OCI-LY1 (cell line): ENCODE measurements around the gene TEAD1.

Experiments
- H2AFZ ChIP-seq: fragments of 200-600 bp; sonication (generic), shearing (Covaris generic); 2 replicates; pipeline ENCODE4 v1.6.0; 2014; ENCODE audit warnings: antibody characterized with exemption, mild to moderate bottlenecking, low read length
- H3F3A ChIP-seq: fragments of 200-600 bp; sonication (generic), shearing (Covaris generic); 2 replicates; pipeline ENCODE4 v1.6.0; 2014; ENCODE audit warnings: mild to moderate bottlenecking, antibody characterized with exemption, low read length, moderate library complexity; ENCODE audit not compliant: insufficient read depth
- H3K27ac ChIP-seq: fragments of 200-600 bp; sonication (generic); 2 replicates; pipeline ENCODE4 v1.5.1; 2014; ENCODE audit warnings: low read length, mixed run types, mild to moderate bottlenecking, low read depth; ENCODE audit not compliant: poor library complexity, severe bottlenecking
- H3K27me3 ChIP-seq: fragments of 200-600 bp; sonication (generic); 2 replicates; pipeline ENCODE4 v1.6.0; 2014; ENCODE audit warnings: antibody characterized with exemption, mild to moderate bottlenecking, low read length, moderate library complexity; ENCODE audit not compliant: insufficient read depth
- H3K36me3 ChIP-seq: fragments of 200-600 bp; sonication (generic); 2 replicates; pipeline ENCODE4 v1.6.1; 2014; ENCODE audit warnings: mild to moderate bottlenecking, antibody characterized with exemption, low read length, moderate library complexity, mixed read lengths; ENCODE audit not compliant: insufficient read depth
- H3K4me1 ChIP-seq: fragments of 200-600 bp; sonication (generic); 2 replicates; pipeline ENCODE4 v1.5.1; 2014; ENCODE audit warnings: mild to moderate bottlenecking, low read length, moderate library complexity; ENCODE audit not compliant: insufficient read depth, severe bottlenecking
- H3K4me2 ChIP-seq: fragments of 200-600 bp; sonication (generic), shearing (Covaris generic); 2 replicates; pipeline ENCODE4 v1.6.1; 2014; ENCODE audit warnings: low read length
- H3K4me3 ChIP-seq: fragments of 200-600 bp; sonication (generic); 2 replicates; pipeline ENCODE4 v1.5.1; 2014; ENCODE audit warnings: low read length, low read depth, mild to moderate bottlenecking, mixed read lengths; ENCODE audit not compliant: poor library complexity, severe bottlenecking
- H3K79me2 ChIP-seq: fragments of 200-600 bp; shearing (Covaris generic); 2 replicates; pipeline ENCODE4 v1.6.1; 2016; ENCODE audit warnings: mixed run types, low read length, mixed read lengths; ENCODE audit not compliant: insufficient read depth
- H3K9ac ChIP-seq: fragments of 200-600 bp; sonication (generic), shearing (Covaris generic); 2 replicates; pipeline ENCODE4 v1.6.1; 2014; ENCODE audit warnings: mild to moderate bottlenecking, low read length, mixed read lengths
- H3K9me2 ChIP-seq: fragments of 200-600 bp; sonication (generic), shearing (Covaris generic); 2 replicates; pipeline ENCODE4 v1.6.1; 2014; ENCODE audit warnings: low read depth, mild to moderate bottlenecking, low read length, mixed read lengths
- H3K9me3 ChIP-seq: fragments of 200-600 bp; shearing (Covaris generic); 2 replicates; pipeline ENCODE4 v1.6.1; 2014; ENCODE audit warnings: low read length, mixed read lengths
- H4K20me1 ChIP-seq: fragments of 200-600 bp; sonication (generic), shearing (Covaris generic); 2 replicates; pipeline ENCODE4 v1.6.0; 2016; ENCODE audit warnings: mild to moderate bottlenecking, low read length; ENCODE audit not compliant: insufficient read depth
- CTCF ChIP-seq: fragments of 200-600 bp; sonication (generic), shearing (Covaris generic); IDR thresholded peaks from 2 replicates; pipeline ENCODE4 v1.5.1; 2017; ENCODE audit warnings: mild to moderate bottlenecking, antibody characterized with exemption, low read length, moderate library complexity, mixed read lengths
- EZH2 ChIP-seq: fragments of 200-600 bp; sonication (generic), shearing (Covaris generic); IDR thresholded peaks from 2 replicates; pipeline ENCODE4 v1.8.0; 2017; ENCODE audit warnings: borderline replicate concordance, mixed run types, mild to moderate bottlenecking, antibody characterized with exemption, low read length, moderate library complexity, mixed read lengths

TEAD1 gene

GRCh38 chr11:12666915-12667314 lies 7.3 kb upstream of the TEAD1 start:
- no peak overlapping the region for H2AFZ ChIP-seq
- no peak for TF ChIP-seq CTCF
- no peak overlapping the region for H3K27ac ChIP-seq
- no peak overlapping the region for H3K4me2 ChIP-seq
- H3K4me1 ChIP-seq: no peaks in the 10 kb centered on the region
- no peaks in the 10 kb centered on the region for H4K20me1 ChIP-seq
- H3K79me2 ChIP-seq: no peaks in the 10 kb centered on the region
- H3K36me3 ChIP-seq: no peaks in the 10 kb centered on the region
- H3K4me3 ChIP-seq: no peak overlapping the region
- H3K9ac ChIP-seq: no peak overlapping the region
- H3F3A ChIP-seq: no peaks in the 10 kb centered on the region
- no peaks in the 10 kb centered on the region for H3K9me2 ChIP-seq
- no peaks in the 10 kb centered on the region for H3K9me3 ChIP-seq
- no peaks in the 10 kb centered on the region for H3K27me3 ChIP-seq

DNA sequence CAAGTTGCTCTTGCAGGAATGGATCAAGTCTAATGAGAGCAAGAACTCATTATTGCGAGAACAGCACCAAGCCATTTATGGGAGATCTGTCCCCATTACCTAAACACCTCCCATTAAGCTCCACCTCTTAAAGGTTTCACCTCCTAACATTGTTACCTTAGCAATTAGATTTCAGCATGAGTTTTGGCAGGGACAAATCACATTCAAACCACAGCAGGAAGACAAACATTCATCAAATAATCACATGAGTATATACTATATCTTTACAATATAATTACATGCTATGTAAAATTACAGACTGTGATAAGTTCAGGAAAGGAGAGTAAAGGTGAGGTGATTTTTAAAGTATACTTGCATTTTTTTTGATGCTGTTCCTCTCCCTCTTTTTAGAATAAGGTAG lies 6.6 kb upstream of the TEAD1 start:
- H4K20me1 ChIP-seq: no peaks in the 10 kb centered on the region
- H3K27me3 ChIP-seq: no peaks in the 10 kb centered on the region
- no peak overlapping the region for H2AFZ ChIP-seq
- H3K27ac ChIP-seq: no peak overlapping the region
- no peaks in the 10 kb centered on the region for H3K79me2 ChIP-seq
- H3K9ac ChIP-seq: no peak overlapping the region
- TF ChIP-seq CTCF (no peak), EZH2 (no peak)
- no peak overlapping the region for H3K4me3 ChIP-seq
- no peaks in the 10 kb centered on the region for H3K9me2 ChIP-seq
- H3K4me2 ChIP-seq: no peak overlapping the region
- H3F3A ChIP-seq: no peaks in the 10 kb centered on the region
- no peaks in the 10 kb centered on the region for H3K36me3 ChIP-seq
- H3K9me3 ChIP-seq: no peaks in the 10 kb centered on the region
- H3K4me1 ChIP-seq: no peaks in the 10 kb centered on the region

DNA sequence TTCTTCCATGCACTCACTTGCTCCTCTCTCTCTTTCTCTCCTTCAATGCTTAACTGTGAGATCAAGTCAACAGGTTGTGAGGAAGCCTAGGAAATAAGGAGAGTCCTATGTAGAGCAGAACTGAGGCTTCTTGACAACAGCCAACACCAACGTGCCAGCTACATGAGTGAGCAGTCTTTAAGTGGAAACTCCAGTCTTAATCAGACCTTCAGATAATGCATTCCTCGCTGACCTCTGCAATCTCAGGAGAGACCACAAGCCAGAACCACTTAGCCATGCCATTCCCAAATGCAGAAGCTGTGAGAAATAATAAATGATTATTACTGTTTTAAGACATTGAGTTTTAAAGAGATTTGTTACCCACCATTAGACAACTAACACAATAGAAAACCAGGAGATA lies 6.1 kb upstream of the TEAD1 start:
- Histone ChIP-seq H3K79me2 (no peaks in the 10 kb centered on the region), H3K4me2 (no peak overlapping the region), H4K20me1 (no peaks in the 10 kb centered on the region), H3K36me3 (no peaks in the 10 kb centered on the region), H3K9me3 (no peaks in the 10 kb centered on the region), H3K9me2 (no peaks in the 10 kb centered on the region), H3F3A (no peaks in the 10 kb centered on the region), H3K27ac (no peak overlapping the region), H2AFZ (no peak overlapping the region), H3K27me3 (no peaks in the 10 kb centered on the region), H3K9ac (no peak overlapping the region), H3K4me3 (no peak overlapping the region), H3K4me1 (no peaks in the 10 kb centered on the region)
- TF ChIP-seq EZH2 (no peak), CTCF (no peak)
